ENCODE data around the gene LYPD3. TPM values are rescaled to one million over a fixed set of nuclear protein-coding genes. Genes with fewer than 3 reads are reported as not detected.

The LYPD3 gene
- total and polyA plus RNA-seq, 3 experiments from 2014 or later = 0.84 to 3.8 (median 1.2) TPM

GRCh38 chr19:43430142-43430710 is 35.2 kb downstream of the LYPD3 start:
- no peaks in the 10 kb centered on the region for H3K27me3 Mint-ChIP-seq
- H3K4me3 Mint-ChIP-seq = peak overlapping the region in 1 of 7 donors; percentile 74
- H3K4me1 ChIP-seq (ENCODE audit: insufficient read depth, low read length) = peaks cover 9% of the 10 kb centered on the region
- ChIA-PET CTCF (interaction anchor here (6.1 kb wide), 1 partner anchor 89 kb away, joined by 52 read pairs; no protein-coding TSS in a partner anchor), POLR2A (no interaction called here)
- H3K36me3 Mint-ChIP-seq = no peaks in the 10 kb centered on the region
- DNase-seq = peak in 1 of 5 donors; percentile 12
- H3K4me3 ChIP-seq (ENCODE audit: low read length) = no peak overlapping the region
- H3K4me1 Mint-ChIP-seq = peaks cover 10 to 27% (median 20%) of the 10 kb centered on the region in 3 donors
- H3K9me3 ChIP-seq (ENCODE audit: low read length) = no peaks in the 10 kb centered on the region
- H3K36me3 ChIP-seq (ENCODE audit: insufficient read depth, low read length) = no peaks in the 10 kb centered on the region
- H3K27ac ChIP-seq (ENCODE audit: low read depth, low read length) = no peak overlapping the region
- H3K27ac Mint-ChIP-seq = peak overlapping the region in 2 of 8 donors; percentile 86 to 91
- no peaks in the 10 kb centered on the region for H3K27me3 ChIP-seq (ENCODE audit: insufficient read depth, low read length, poor library complexity, severe bottlenecking)
- H3K9me3 Mint-ChIP-seq = no peaks in the 10 kb centered on the region

GRCh38 chr19:43429395-43429794 is 36.0 kb downstream of the LYPD3 start:
- Mint-ChIP-seq H3K27ac (peak overlapping the region in 1 of 8 donors; percentile 1), H3K36me3 (no peaks in the 10 kb centered on the region), H3K4me1 (peaks cover 10 to 31% (median 19%) of the 10 kb centered on the region in 3 donors), H3K4me3 (no peak overlapping the region), H3K9me3 (no peaks in the 10 kb centered on the region), H3K27me3 (no peaks in the 10 kb centered on the region)
- Histone ChIP-seq H3K36me3 (ENCODE audit: insufficient read depth, low read length) (no peaks in the 10 kb centered on the region), H3K27me3 (ENCODE audit: insufficient read depth, low read length, poor library complexity, severe bottlenecking) (no peaks in the 10 kb centered on the region), H3K4me3 (ENCODE audit: low read length) (no peak overlapping the region), H3K9me3 (ENCODE audit: low read length) (no peaks in the 10 kb centered on the region), H3K27ac (ENCODE audit: low read depth, low read length) (no peak overlapping the region), H3K4me1 (ENCODE audit: insufficient read depth, low read length) (peaks cover 9% of the 10 kb centered on the region)
- ChIA-PET POLR2A (no interaction called here), CTCF (interaction anchor here (1.8 kb wide), 1 partner anchor 90 kb away, joined by 6 read pairs; no protein-coding TSS in a partner anchor)
- no peak for DNase-seq

DNA sequence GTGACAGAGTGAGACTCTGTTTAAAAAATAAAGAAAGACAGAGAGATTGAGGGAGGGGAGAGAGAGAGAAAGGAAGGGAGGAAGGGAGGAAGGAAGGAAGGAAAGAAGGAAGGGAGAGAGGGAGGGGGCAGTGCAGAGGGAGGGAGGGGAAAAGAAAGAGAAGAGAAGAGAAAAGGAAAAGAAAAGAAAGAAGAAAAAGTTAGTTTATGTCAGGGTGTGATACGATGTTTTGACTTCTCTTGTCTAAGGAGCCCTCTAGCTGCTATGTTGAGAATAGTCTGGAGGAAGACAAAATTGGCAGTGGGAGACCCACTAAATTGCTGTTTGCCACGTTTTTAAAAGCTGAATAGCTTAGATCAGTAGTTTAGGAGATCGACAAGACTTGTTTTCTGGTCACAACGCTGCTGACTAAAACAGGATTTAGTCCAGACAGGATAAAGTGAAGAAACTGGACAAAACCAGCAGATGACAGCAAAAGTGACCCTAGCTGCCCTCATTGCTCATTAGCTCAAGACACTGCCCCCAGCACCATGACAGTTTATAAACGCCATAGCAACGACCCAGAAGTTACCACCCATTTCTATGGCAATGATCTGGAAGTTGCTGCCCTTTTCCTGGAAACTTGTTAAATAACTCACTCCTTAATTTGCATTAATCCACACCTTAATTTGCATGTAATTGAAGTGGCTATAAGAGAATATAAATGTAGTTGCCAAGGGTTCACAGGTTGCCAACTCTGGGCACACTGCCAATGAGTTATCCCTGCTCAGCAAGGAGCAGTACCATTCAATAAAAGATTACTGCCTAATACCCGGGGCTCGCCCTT is 39.6 kb downstream of the LYPD3 start:
- H3K27me3 ChIP-seq (ENCODE audit: insufficient read depth, low read length, poor library complexity, severe bottlenecking) = no peaks in the 10 kb centered on the region
- H3K27me3 Mint-ChIP-seq = peaks cover 5 to 9% of the 10 kb centered on the region in 2 donors
- H3K4me1 ChIP-seq (ENCODE audit: insufficient read depth, low read length) = no peaks in the 10 kb centered on the region
- no peak for DNase-seq
- no peaks in the 10 kb centered on the region for H3K9me3 ChIP-seq (ENCODE audit: low read length)
- H3K27ac ChIP-seq (ENCODE audit: low read depth, low read length) = no peak overlapping the region
- no peaks in the 10 kb centered on the region for H3K36me3 ChIP-seq (ENCODE audit: insufficient read depth, low read length)
- H3K4me3 ChIP-seq (ENCODE audit: low read length) = no peak overlapping the region
- CTCF ChIA-PET = interaction anchor here (0.8 to 2.8 kb wide), 4 partner anchors 10 to 94 kb away, joined by 3 to 8 read pairs (median 4); no protein-coding TSS in a partner anchor
- peaks cover 1 to 10% (median 5%) of the 10 kb centered on the region in 3 donors for H3K4me1 Mint-ChIP-seq
- H3K36me3 Mint-ChIP-seq = no peaks in the 10 kb centered on the region
- no peaks in the 10 kb centered on the region for H3K9me3 Mint-ChIP-seq
- no peak overlapping the region for H3K4me3 Mint-ChIP-seq
- POLR2A ChIA-PET = interaction anchor here (0.5 kb wide), 1 partner anchor 83 kb away, joined by 5 read pairs; no protein-coding TSS in a partner anchor
- H3K27ac Mint-ChIP-seq = peak overlapping the region in 3 of 8 donors; percentile 7 to 60 (median 43)

DNA sequence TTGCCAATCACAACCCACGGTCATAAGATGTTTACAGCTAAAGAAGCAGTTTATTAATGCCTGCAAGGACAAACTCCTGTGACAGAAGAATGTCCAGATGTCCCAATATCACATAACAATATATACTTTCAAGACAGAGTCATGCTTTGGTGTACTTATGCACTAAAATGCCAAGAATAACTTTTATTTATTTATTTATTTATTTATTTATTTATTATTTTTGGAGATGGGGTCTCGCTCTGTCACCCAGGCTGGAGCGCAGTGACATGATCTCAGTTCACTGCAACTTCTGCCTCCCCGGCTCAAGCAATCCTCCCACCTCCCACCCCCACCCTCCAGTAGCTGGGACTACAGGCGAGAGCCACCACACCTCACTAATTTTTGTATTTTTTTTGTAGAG is 41.6 kb downstream of the LYPD3 start:
- POLR2A ChIA-PET = no interaction called here
- no peak for DNase-seq
- no peaks in the 10 kb centered on the region for H3K36me3 ChIP-seq (ENCODE audit: insufficient read depth, low read length)
- peaks cover 1 to 10% (median 5%) of the 10 kb centered on the region in 3 donors for H3K4me1 Mint-ChIP-seq
- H3K9me3 ChIP-seq (ENCODE audit: low read length) = no peaks in the 10 kb centered on the region
- H3K27ac Mint-ChIP-seq = no peak overlapping the region
- H3K4me3 ChIP-seq (ENCODE audit: low read length) = no peak overlapping the region
- H3K4me3 Mint-ChIP-seq = no peak overlapping the region
- H3K27ac ChIP-seq (ENCODE audit: low read depth, low read length) = no peak overlapping the region
- H3K9me3 Mint-ChIP-seq = no peaks in the 10 kb centered on the region
- H3K36me3 Mint-ChIP-seq = no peaks in the 10 kb centered on the region
- H3K4me1 ChIP-seq (ENCODE audit: insufficient read depth, low read length) = no peaks in the 10 kb centered on the region
- CTCF ChIA-PET = no interaction called here
- peaks cover 6 to 13% of the 10 kb centered on the region in 2 donors for H3K27me3 Mint-ChIP-seq
- H3K27me3 ChIP-seq (ENCODE audit: insufficient read depth, low read length, poor library complexity, severe bottlenecking) = no peaks in the 10 kb centered on the region

DNA sequence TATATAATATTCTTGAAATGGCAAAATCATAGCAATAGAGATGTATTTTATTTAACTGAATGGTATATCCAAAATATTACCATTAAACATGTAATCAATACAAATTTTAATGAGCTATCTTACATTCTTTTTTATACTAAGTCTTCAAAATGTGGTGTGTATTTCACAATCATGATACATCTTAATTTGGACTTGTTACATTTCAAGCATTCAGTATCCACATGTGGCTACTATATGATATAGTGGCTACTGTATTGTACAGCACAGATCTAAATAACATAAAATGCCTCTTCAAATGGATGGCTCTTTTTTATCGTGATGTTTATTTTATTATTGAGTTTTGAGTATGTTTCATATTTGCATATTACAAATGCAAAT is 42.7 kb downstream of the LYPD3 start:
- no peak overlapping the region for H3K27ac Mint-ChIP-seq
- no peaks in the 10 kb centered on the region for H3K9me3 Mint-ChIP-seq
- no peak overlapping the region for H3K4me3 Mint-ChIP-seq
- no peak overlapping the region for H3K27ac ChIP-seq (ENCODE audit: low read depth, low read length)
- no peaks in the 10 kb centered on the region for H3K9me3 ChIP-seq (ENCODE audit: low read length)
- H3K4me3 ChIP-seq (ENCODE audit: low read length) = no peak overlapping the region
- H3K27me3 ChIP-seq (ENCODE audit: insufficient read depth, low read length, poor library complexity, severe bottlenecking) = no peaks in the 10 kb centered on the region
- ChIA-PET POLR2A (no interaction called here), CTCF (interaction anchor here (1.4 kb wide), 1 partner anchor 97 kb away, joined by 3 read pairs; no protein-coding TSS in a partner anchor)
- no peak for DNase-seq
- peaks cover 1 to 10% (median 5%) of the 10 kb centered on the region in 3 donors for H3K4me1 Mint-ChIP-seq
- no peaks in the 10 kb centered on the region for H3K4me1 ChIP-seq (ENCODE audit: insufficient read depth, low read length)
- H3K27me3 Mint-ChIP-seq = peaks cover 6 to 13% of the 10 kb centered on the region in 2 donors
- no peaks in the 10 kb centered on the region for H3K36me3 Mint-ChIP-seq
- H3K36me3 ChIP-seq (ENCODE audit: insufficient read depth, low read length) = no peaks in the 10 kb centered on the region

- Mint-ChIP-seq H3K4me3 (no peak overlapping the region), H3K4me1 (peaks cover 1 to 10% (median 5%) of the 10 kb centered on the region in 3 donors), H3K9me3 (no peaks in the 10 kb centered on the region), H3K27ac (peak overlapping the region in 2 of 8 donors; percentile 11 to 78), H3K36me3 (no peaks in the 10 kb centered on the region), H3K27me3 (peaks cover 6 to 13% of the 10 kb centered on the region in 2 donors)
- no peak for DNase-seq
- Histone ChIP-seq H3K36me3 (ENCODE audit: insufficient read depth, low read length) (no peaks in the 10 kb centered on the region), H3K4me3 (ENCODE audit: low read length) (no peak overlapping the region), H3K9me3 (ENCODE audit: low read length) (no peaks in the 10 kb centered on the region), H3K27ac (ENCODE audit: low read depth, low read length) (no peak overlapping the region), H3K4me1 (ENCODE audit: insufficient read depth, low read length) (no peaks in the 10 kb centered on the region), H3K27me3 (ENCODE audit: insufficient read depth, low read length, poor library complexity, severe bottlenecking) (no peaks in the 10 kb centered on the region)
- CTCF ChIA-PET = interaction anchor here (1.4 kb wide), 1 partner anchor 97 kb away, joined by 3 read pairs; no protein-coding TSS in a partner anchor
- POLR2A ChIA-PET = no interaction called here
Measured at GRCh38 chr19:43422000-43422688, 43.3 kb downstream of the LYPD3 start.

- H3K4me1 Mint-ChIP-seq = peaks cover 1 to 10% (median 5%) of the 10 kb centered on the region in 3 donors
- CTCF ChIA-PET = interaction anchor here (1.4 kb wide), 1 partner anchor 12 kb away, joined by 3 read pairs; no protein-coding TSS in a partner anchor
- H3K27ac Mint-ChIP-seq = no peak overlapping the region
- H3K9me3 Mint-ChIP-seq = no peaks in the 10 kb centered on the region
- H3K36me3 ChIP-seq (ENCODE audit: insufficient read depth, low read length) = no peaks in the 10 kb centered on the region
- H3K27me3 ChIP-seq (ENCODE audit: insufficient read depth, low read length, poor library complexity, severe bottlenecking) = no peaks in the 10 kb centered on the region
- no peaks in the 10 kb centered on the region for H3K36me3 Mint-ChIP-seq
- POLR2A ChIA-PET = no interaction called here
- no peak overlapping the region for H3K27ac ChIP-seq (ENCODE audit: low read depth, low read length)
- no peaks in the 10 kb centered on the region for H3K9me3 ChIP-seq (ENCODE audit: low read length)
- no peak overlapping the region for H3K4me3 Mint-ChIP-seq
- H3K27me3 Mint-ChIP-seq = peaks cover 6 to 13% of the 10 kb centered on the region in 2 donors
- no peak for DNase-seq
- no peak overlapping the region for H3K4me3 ChIP-seq (ENCODE audit: low read length)
- H3K4me1 ChIP-seq (ENCODE audit: insufficient read depth, low read length) = no peaks in the 10 kb centered on the region
Measured at GRCh38 chr19:43420954-43421353, 44.5 kb downstream of the LYPD3 start.
